NK-92 (cell line): Measurements from ENCODE around the gene PTRH1.

Source experiments
- DNase-seq: peaks from one replicate; lab custom pipeline; 2025; ENCODE audit not compliant: unreplicated experiment; lab: John Stamatoyannopoulos, UW

PTRH1 gene

GRCh38 chr9:127664324-127664677 lies 51.2 kb downstream of the PTRH1 start:
- DNase-seq, result no peak
